GM18907 (cell line): ENCODE results near the gene NHERF1.

Source experiments
- ATAC-seq: cut with Tn5 transposase; IDR thresholded peaks from one replicate; pipeline ENCODE4 v1.9.1; 2021; ENCODE audit warnings: mild to moderate bottlenecking, moderate library complexity; ENCODE audit not compliant: unreplicated experiment

The NHERF1 gene

GRCh38 chr17:74732042-74732867, 16.2 kb upstream of the NHERF1 start:
- ATAC-seq, result no peak

GRCh38 chr17:74733365-74734122, 14.9 kb upstream of the NHERF1 start:
- ATAC-seq, result no peak

GRCh38 chr17:74734256-74734655, 14.2 kb upstream of the NHERF1 start:
- no peak for ATAC-seq

- peak; percentile 43 for ATAC-seq
Observed at GRCh38 chr17:74736513-74737298, 11.7 kb upstream of the NHERF1 start, which contains the start of gene RAB37. TSS of gene RAB37 (plus strand) at chr17:74737256. CDS start at chr17:74737273, 17 bp downstream.

GRCh38 chr17:74737299-74738050, 11.0 kb upstream of the NHERF1 start:
- no peak for ATAC-seq

- peak; percentile 53 for ATAC-seq
Observed at GRCh38 chr17:74738051-74738996, 10.1 kb upstream of the NHERF1 start.

GRCh38 chr17:74739227-74739831, 9.1 kb upstream of the NHERF1 start:
- no peak for ATAC-seq

- no peak for ATAC-seq
Observed at GRCh38 chr17:74740173-74740572, 8.3 kb upstream of the NHERF1 start.

GRCh38 chr17:74740641-74741387, 7.6 kb upstream of the NHERF1 start:
- ATAC-seq, result no peak

- ATAC-seq, result no peak
Observed at GRCh38 chr17:74742153-74742515, 6.3 kb upstream of the NHERF1 start.

- ATAC-seq, result no peak
Observed at GRCh38 chr17:74742978-74743545, 5.4 kb upstream of the NHERF1 start.

- no peak for ATAC-seq
Observed at GRCh38 chr17:74743755-74744154, 4.7 kb upstream of the NHERF1 start.

GRCh38 chr17:74744349-74744713, 4.1 kb upstream of the NHERF1 start:
- no peak for ATAC-seq

GRCh38 chr17:74744714-74745547, 3.5 kb upstream of the NHERF1 start:
- no peak for ATAC-seq

- no peak for ATAC-seq
Observed at GRCh38 chr17:74745548-74746177, 2.8 kb upstream of the NHERF1 start.

GRCh38 chr17:74746376-74746775, 2.1 kb upstream of the NHERF1 start:
- ATAC-seq, result no peak

GRCh38 chr17:74746922-74747321, 1.5 kb upstream of the NHERF1 start:
- no peak for ATAC-seq
